ENCODE measurements around the gene SH3PXD2B.
"Not testable (repeated sequence)": the region's sequence is repeated elsewhere in the genome, so short reads cannot be mapped to it uniquely, and the experiment has no call there.

SH3PXD2B gene

GRCh38 chr5:172417983-172418630 is 36.2 kb downstream of the SH3PXD2B start:
- peak; percentile 93 to 94 for DNase-seq (ENCODE audit: low read depth in 2 of 2)

- no peak for DNase-seq (ENCODE audit: low read depth in 2 of 2)
Observed at GRCh38 chr5:172417130-172417841, 37.0 kb downstream of the SH3PXD2B start.

GRCh38 chr5:172415362-172416275 is 38.7 kb downstream of the SH3PXD2B start:
- no peak for DNase-seq (ENCODE audit: low read depth in 2 of 2)

GRCh38 chr5:172414531-172415361 is 39.6 kb downstream of the SH3PXD2B start:
- DNase-seq (ENCODE audit: low read depth in 2 of 2), result no peak

DNA sequence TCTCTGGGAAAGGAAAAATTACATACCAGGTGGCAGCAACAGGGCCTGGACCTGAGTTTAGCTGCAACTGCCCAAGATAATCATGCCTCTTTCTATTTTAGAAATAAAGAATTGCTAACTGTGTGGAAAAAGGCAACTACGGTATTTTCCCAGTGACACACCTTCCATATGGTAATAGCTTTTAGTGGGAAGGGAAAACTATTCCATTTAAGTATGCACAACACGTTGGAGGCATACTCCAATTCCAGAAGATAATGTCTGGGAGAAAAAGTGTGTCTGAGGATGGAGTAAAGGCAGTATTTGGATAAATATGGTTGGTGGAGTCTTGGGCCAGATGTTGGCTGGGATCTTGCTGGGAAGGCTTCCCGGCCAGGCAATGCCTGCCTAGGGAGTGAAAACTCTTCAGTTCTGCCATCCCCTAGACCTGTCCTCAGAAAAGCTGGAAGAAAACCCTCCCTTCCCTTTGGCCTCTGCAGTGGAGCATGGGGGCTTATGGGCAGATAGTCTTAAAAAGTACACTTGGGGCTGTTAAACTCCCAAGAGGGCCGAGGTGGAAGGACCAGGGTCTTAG is 40.6 kb downstream of the SH3PXD2B start:
- DNase-seq (ENCODE audit: low read depth in 2 of 2), result no peak

- peak; percentile 99 for DNase-seq (ENCODE audit: low read depth in 2 of 2)
Observed at GRCh38 chr5:172412724-172413286, 41.5 kb downstream of the SH3PXD2B start.

GRCh38 chr5:172411484-172412072 is 42.7 kb downstream of the SH3PXD2B start:
- peak; percentile 60 to 62 for DNase-seq (ENCODE audit: low read depth in 2 of 2)

- peak; percentile 83 to 85 for DNase-seq (ENCODE audit: low read depth in 2 of 2)
Observed at GRCh38 chr5:172410662-172411483, 43.5 kb downstream of the SH3PXD2B start.

DNA sequence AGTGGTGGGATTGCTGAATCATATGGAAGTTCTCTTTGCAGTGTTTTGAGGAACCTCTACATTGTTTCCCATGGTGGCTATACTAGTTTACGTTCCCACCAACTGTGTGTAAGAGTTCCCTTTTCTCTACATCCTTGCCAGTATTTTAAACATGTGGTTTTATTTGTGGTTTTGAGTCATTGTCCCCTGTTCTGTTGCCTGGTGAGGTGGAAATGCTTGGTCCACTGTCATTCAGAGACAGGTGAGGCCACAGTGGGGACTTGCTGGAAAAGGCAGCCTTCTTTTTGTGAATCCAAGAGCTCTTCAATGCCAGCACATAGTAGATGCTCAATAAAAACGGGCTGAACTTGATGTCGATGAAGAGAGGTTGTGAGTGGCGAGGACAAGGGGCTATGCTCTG is 44.2 kb downstream of the SH3PXD2B start:
- DNase-seq (ENCODE audit: low read depth in 2 of 2), result no peak

- DNase-seq (ENCODE audit: low read depth in 2 of 2), result not testable (repeated sequence)
Observed at GRCh38 chr5:172409477-172409876, 44.8 kb downstream of the SH3PXD2B start.

DNA sequence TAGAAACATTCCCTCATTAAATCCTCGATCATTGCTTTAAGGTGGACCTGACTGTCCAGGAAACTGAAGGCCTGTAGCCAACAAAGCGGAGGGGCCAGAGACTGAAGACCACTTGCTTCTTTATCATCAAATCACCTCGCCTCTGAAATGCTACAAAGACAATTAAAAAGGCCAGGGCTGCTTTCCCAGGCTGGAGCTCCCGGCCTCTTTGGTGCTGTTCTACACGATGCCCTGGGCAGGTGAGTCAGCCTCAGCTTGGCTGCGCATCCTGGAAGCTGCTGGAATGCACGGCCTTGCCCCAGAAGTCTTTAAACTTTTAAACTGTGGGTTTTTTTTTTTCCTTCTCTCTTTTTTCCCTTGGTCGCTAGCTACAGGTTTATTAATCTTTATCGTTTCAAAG is 46.5 kb downstream of the SH3PXD2B start:
- no peak for DNase-seq (ENCODE audit: low read depth in 2 of 2)

DNA sequence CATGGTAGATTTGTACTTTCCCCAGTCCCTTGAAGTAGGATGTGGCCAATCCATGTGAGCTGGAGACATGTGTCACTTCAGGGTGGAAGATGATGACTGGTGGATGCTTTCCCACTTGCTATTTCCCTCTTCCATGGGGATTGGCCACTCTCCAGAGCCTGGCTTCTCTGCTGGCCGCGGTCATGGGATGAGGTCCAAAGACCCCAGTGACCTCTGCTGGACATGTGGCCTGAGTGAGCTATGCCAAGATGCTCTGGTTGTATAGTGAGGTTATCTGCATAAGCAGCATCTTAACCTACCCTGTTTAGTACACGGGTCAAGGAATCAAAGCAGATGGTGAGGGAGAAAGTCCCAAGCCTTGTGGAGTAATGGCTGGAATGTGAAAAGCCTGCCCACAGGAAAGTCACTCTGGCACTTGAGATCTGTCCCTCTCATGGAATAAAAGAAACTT is 47.1 kb downstream of the SH3PXD2B start:
- DNase-seq (ENCODE audit: low read depth in 2 of 2), result no peak

GRCh38 chr5:172405226-172406107 is 48.9 kb downstream of the SH3PXD2B start:
- no peak for DNase-seq (ENCODE audit: low read depth in 2 of 2)

GRCh38 chr5:172404746-172405145 is 49.6 kb downstream of the SH3PXD2B start:
- DNase-seq (ENCODE audit: low read depth in 2 of 2), result no peak

- DNase-seq (ENCODE audit: low read depth in 2 of 2), result no peak
Observed at GRCh38 chr5:172403817-172404216, 50.5 kb downstream of the SH3PXD2B start.

DNA sequence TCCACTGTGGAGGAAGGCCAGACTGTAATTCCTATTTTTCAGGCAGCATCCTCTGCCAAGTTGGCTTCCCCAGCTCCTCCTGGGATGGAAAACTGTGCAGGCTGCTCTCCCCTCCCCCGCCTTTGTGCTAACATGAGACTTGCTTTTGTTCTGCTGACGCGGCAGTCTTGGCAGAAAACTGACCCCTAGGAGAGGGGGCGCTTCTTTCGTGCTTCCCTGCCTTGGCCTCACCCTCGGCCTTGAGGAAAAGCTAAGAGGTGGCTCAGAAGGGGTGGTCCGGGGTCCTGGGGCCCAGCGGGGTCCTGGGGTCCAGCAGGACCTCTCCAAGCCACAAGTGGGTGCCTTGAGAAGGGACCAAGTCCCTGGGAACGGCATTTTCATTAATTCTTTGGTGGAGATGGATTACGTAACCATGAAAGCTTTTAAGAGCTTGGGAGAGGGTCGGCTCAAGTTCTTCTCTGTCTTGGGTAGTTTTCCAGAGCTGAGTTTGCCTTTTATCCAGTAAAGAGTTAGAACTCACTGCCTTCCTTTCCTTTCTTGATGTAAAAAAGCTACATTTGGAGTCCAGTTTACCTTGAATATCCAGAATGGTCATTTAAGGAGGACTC is 51.0 kb downstream of the SH3PXD2B start:
- no peak for DNase-seq (ENCODE audit: low read depth in 2 of 2)

GRCh38 chr5:172402531-172403188 is 51.7 kb downstream of the SH3PXD2B start:
- no peak for DNase-seq (ENCODE audit: low read depth in 2 of 2)
